HEK293 (cell line): ENCODE data around the gene ATP6V0C.

Source experiments
- CTCF ChIA-PET: fragments of 350-600 bp; formaldehyde crosslinking; extraction: SDS; loops from one replicate; lab custom pipeline; 2021; ENCODE audit warnings: antibody characterized with exemption; lab: Yijun Ruan, JAX
- POLR2A ChIA-PET: fragments of 300-600 bp; formaldehyde crosslinking; extraction: SDS; loops from one replicate; lab custom pipeline; 2020; ENCODE audit warnings: antibody characterized with exemption, inconsistent platforms; lab: Yijun Ruan, JAX
- H3K27ac ChIP-seq: fragments of 200-500 bp; sonication (Bioruptor generic); 2 replicates; pipeline ENCODE4 v1.5.1; 2014; ENCODE audit warnings: low read depth, low read length, control low read depth, inconsistent platforms; ENCODE audit errors: extremely low read depth
- H3K36me3 ChIP-seq, 2 experiments: fragments of 200-500 bp in 1 of 2; sonication (Bioruptor generic) in 1 of 2; 1 replicate in 1 of 2; 2 replicates in 1 of 2; pipeline ENCODE4 v1.5.1; 2014 to 2017; ENCODE audit warnings: inconsistent platforms in 2 of 2, low read length in 2 of 2; ENCODE audit not compliant: control insufficient read depth in 2 of 2, insufficient read depth in 1 of 2
- H3K4me1 ChIP-seq: fragments of 200-500 bp; sonication (Bioruptor generic); 2 replicates; pipeline ENCODE4 v1.5.1; 2014; ENCODE audit warnings: mild to moderate bottlenecking, low read length, inconsistent platforms; ENCODE audit not compliant: control insufficient read depth, insufficient read depth
- H3K4me3 ChIP-seq: 2 replicates; pipeline ENCODE4 v1.5.1; 2011; ENCODE audit warnings: low read depth, mild to moderate bottlenecking, control low read depth, low read length, moderate library complexity
- H3K9me3 ChIP-seq: fragments of 200-500 bp; sonication (Bioruptor generic); 2 replicates; pipeline ENCODE4 v1.5.1; 2014; ENCODE audit warnings: low read depth, low read length, inconsistent platforms; ENCODE audit not compliant: control insufficient read depth, insufficient read depth
- BCL11A ChIP-seq: fragments of 450-650 bp; formaldehyde crosslinking; IDR thresholded peaks from 2 replicates; pipeline ENCODE4 v1.5.1; 2016; ENCODE audit warnings: low read depth, missing biosample characterization, missing genetic modification characterization
- HOXD13 ChIP-seq: sonication (generic); formaldehyde crosslinking; IDR thresholded peaks from 2 replicates; pipeline ENCODE4 v1.8.0; 2022; ENCODE audit warnings: missing genetic modification reagents, borderline replicate concordance
- IKZF3 ChIP-seq: fragments of 450-650 bp; IDR thresholded peaks from 2 replicates; pipeline ENCODE4 v1.5.0; 2018; ENCODE audit warnings: missing biosample characterization, mild to moderate bottlenecking, missing genetic modification characterization, moderate library complexity
- KLF7 ChIP-seq: fragments of 450-650 bp; formaldehyde crosslinking; IDR thresholded peaks from 2 replicates; pipeline ENCODE4 v1.5.1; 2016; ENCODE audit warnings: missing biosample characterization, missing genetic modification characterization, borderline replicate concordance
- KLF9 ChIP-seq: fragments of 450-650 bp; formaldehyde crosslinking; IDR thresholded peaks from 2 replicates; pipeline ENCODE4 v1.5.1; 2016; ENCODE audit warnings: missing biosample characterization, missing genetic modification characterization, low read depth
- SALL2 ChIP-seq: fragments of 450-650 bp; formaldehyde crosslinking; IDR thresholded peaks from 2 replicates; pipeline ENCODE4 v1.5.0; 2017; ENCODE audit warnings: missing biosample characterization, mild to moderate bottlenecking, missing genetic modification characterization, borderline replicate concordance
- SCRT1 ChIP-seq: fragments of 450-650 bp; formaldehyde crosslinking; IDR thresholded peaks from 2 replicates; pipeline ENCODE4 v1.5.1; 2016; ENCODE audit warnings: missing biosample characterization, missing genetic modification characterization, borderline replicate concordance
- SETDB1 ChIP-seq: IDR thresholded peaks from one replicate; pipeline ENCODE4 v1.6.1; 2017; ENCODE audit warnings: mild to moderate bottlenecking, low read length, moderate library complexity, mixed read lengths; ENCODE audit not compliant: insufficient read length
- SP3 ChIP-seq: fragments of 450-650 bp; formaldehyde crosslinking; IDR thresholded peaks from 2 replicates; pipeline ENCODE4 v1.5.1; 2016; ENCODE audit warnings: missing biosample characterization, missing genetic modification characterization
- SP7 ChIP-seq: fragments of 450-650 bp; formaldehyde crosslinking; IDR thresholded peaks from 2 replicates; pipeline ENCODE4 v1.5.1; 2016; ENCODE audit warnings: missing biosample characterization, missing genetic modification characterization
- YY2 ChIP-seq: fragments of 450-650 bp; formaldehyde crosslinking; IDR thresholded peaks from 2 replicates; pipeline ENCODE4 v1.5.1; 2016; ENCODE audit warnings: missing biosample characterization, missing genetic modification characterization
- ZBTB17 ChIP-seq: fragments of 450-650 bp; formaldehyde crosslinking; IDR thresholded peaks from 2 replicates; pipeline ENCODE4 v1.5.1; 2016; ENCODE audit warnings: missing biosample characterization, missing genetic modification characterization
- ZBTB48 ChIP-seq: fragments of 450-650 bp; formaldehyde crosslinking; IDR thresholded peaks from 2 replicates; pipeline ENCODE4 v1.5.1; 2016; ENCODE audit warnings: missing biosample characterization, missing genetic modification characterization
- ZFP3 ChIP-seq: fragments of 450-650 bp; formaldehyde crosslinking; IDR thresholded peaks from 2 replicates; pipeline ENCODE4 v1.5.1; 2016; ENCODE audit warnings: low read depth, missing biosample characterization, missing genetic modification characterization
- ZFP69B ChIP-seq: fragments of 450-650 bp; formaldehyde crosslinking; IDR thresholded peaks from 2 replicates; pipeline ENCODE4 v1.5.1; 2016; ENCODE audit warnings: missing biosample characterization, missing genetic modification characterization
- ZIC2 ChIP-seq: fragments of 450-650 bp; formaldehyde crosslinking; IDR thresholded peaks from 2 replicates; pipeline ENCODE4 v1.5.1; 2016; ENCODE audit warnings: missing biosample characterization, missing genetic modification characterization
- ZNF114 ChIP-seq: fragments of 450-650 bp; formaldehyde crosslinking; IDR thresholded peaks from 2 replicates; pipeline ENCODE4 v1.5.0; 2017; ENCODE audit warnings: missing biosample characterization, missing genetic modification characterization
- ZNF140 ChIP-seq: fragments of 450-650 bp; formaldehyde crosslinking; IDR thresholded peaks from 2 replicates; pipeline ENCODE4 v1.5.1; 2016; ENCODE audit warnings: missing biosample characterization, missing genetic modification characterization
- ZNF354C ChIP-seq: fragments of 450-650 bp; formaldehyde crosslinking; IDR thresholded peaks from 2 replicates; pipeline ENCODE4 v1.5.1; 2016; ENCODE audit warnings: missing biosample characterization, missing genetic modification characterization, low read depth, borderline replicate concordance
- ZNF366 ChIP-seq: fragments of 450-650 bp; formaldehyde crosslinking; conservative IDR thresholded peaks from 2 replicates; pipeline ENCODE4 v1.5.1; 2016; ENCODE audit warnings: missing biosample characterization, missing genetic modification characterization
- ZNF391 ChIP-seq: fragments of 450-650 bp; formaldehyde crosslinking; IDR thresholded peaks from 2 replicates; pipeline ENCODE4 v1.5.1; 2016; ENCODE audit warnings: low read depth, missing biosample characterization, missing genetic modification characterization, borderline replicate concordance
- ZNF394 ChIP-seq: fragments of 450-650 bp; formaldehyde crosslinking; IDR thresholded peaks from 2 replicates; pipeline ENCODE4 v1.5.1; 2016; ENCODE audit warnings: missing biosample characterization, missing genetic modification characterization, mild to moderate bottlenecking, moderate library complexity, borderline replicate concordance
- ZNF404 ChIP-seq: fragments of 450-650 bp; formaldehyde crosslinking; IDR thresholded peaks from 2 replicates; pipeline ENCODE4 v1.5.1; 2017; ENCODE audit warnings: missing biosample characterization, missing genetic modification characterization
- ZNF473 ChIP-seq: fragments of 450-650 bp; formaldehyde crosslinking; IDR thresholded peaks from 2 replicates; pipeline ENCODE4 v1.5.1; 2017; ENCODE audit warnings: missing biosample characterization, missing genetic modification characterization
- ZNF521 ChIP-seq: fragments of 450-650 bp; formaldehyde crosslinking; IDR thresholded peaks from 2 replicates; pipeline ENCODE4 v1.5.1; 2017; ENCODE audit warnings: missing biosample characterization, mild to moderate bottlenecking, missing genetic modification characterization
- ZNF600 ChIP-seq: fragments of 450-650 bp; formaldehyde crosslinking; IDR thresholded peaks from 2 replicates; pipeline ENCODE4 v1.5.1; 2016; ENCODE audit warnings: missing biosample characterization, missing genetic modification characterization
- ZNF621 ChIP-seq: fragments of 450-650 bp; formaldehyde crosslinking; IDR thresholded peaks from 2 replicates; pipeline ENCODE4 v1.5.1; 2017; ENCODE audit warnings: missing biosample characterization, missing genetic modification characterization
- ZNF677 ChIP-seq: fragments of 450-650 bp; IDR thresholded peaks from 2 replicates; pipeline ENCODE4 v1.5.0; 2018; ENCODE audit warnings: missing biosample characterization, mild to moderate bottlenecking, missing genetic modification characterization, moderate library complexity
- ZNF707 ChIP-seq: fragments of 450-650 bp; formaldehyde crosslinking; IDR thresholded peaks from 2 replicates; pipeline ENCODE4 v1.5.1; 2016; ENCODE audit warnings: missing biosample characterization, missing genetic modification characterization
- ZNF776 ChIP-seq: fragments of 450-650 bp; formaldehyde crosslinking; IDR thresholded peaks from 2 replicates; pipeline ENCODE4 v1.5.0; 2017; ENCODE audit warnings: missing biosample characterization, missing genetic modification characterization, borderline replicate concordance
- ZNF792 ChIP-seq: fragments of 450-650 bp; formaldehyde crosslinking; IDR thresholded peaks from 2 replicates; pipeline ENCODE4 v1.5.1; 2016; ENCODE audit warnings: missing biosample characterization, missing genetic modification characterization
- ZNF830 ChIP-seq: fragments of 450-650 bp; IDR thresholded peaks from 2 replicates; pipeline ENCODE4 v1.5.0; 2018; ENCODE audit warnings: missing biosample characterization, missing genetic modification characterization, low read depth, mild to moderate bottlenecking, moderate library complexity
- TF ChIP-seq, protein P1 (sequence below): fragments of 450-650 bp; formaldehyde crosslinking; IDR thresholded peaks from 2 replicates; pipeline ENCODE4 v1.5.1; 2016; ENCODE audit warnings: missing biosample characterization, missing genetic modification characterization
- TF ChIP-seq, protein P2 (sequence below): fragments of 450-650 bp; formaldehyde crosslinking; IDR thresholded peaks from 2 replicates; pipeline ENCODE4 v1.5.1; 2016; ENCODE audit warnings: missing biosample characterization, missing genetic modification characterization
- TF ChIP-seq, protein P3 (sequence below): fragments of 450-650 bp; formaldehyde crosslinking; IDR thresholded peaks from 2 replicates; pipeline ENCODE4; 2016; ENCODE audit warnings: missing biosample characterization, missing genetic modification characterization
- TF ChIP-seq, protein P4 (sequence below): fragments of 450-650 bp; formaldehyde crosslinking; IDR thresholded peaks from 2 replicates; pipeline ENCODE4 v1.5.1; 2016; ENCODE audit warnings: missing biosample characterization, missing genetic modification characterization

Gene ATP6V0C

DNA sequence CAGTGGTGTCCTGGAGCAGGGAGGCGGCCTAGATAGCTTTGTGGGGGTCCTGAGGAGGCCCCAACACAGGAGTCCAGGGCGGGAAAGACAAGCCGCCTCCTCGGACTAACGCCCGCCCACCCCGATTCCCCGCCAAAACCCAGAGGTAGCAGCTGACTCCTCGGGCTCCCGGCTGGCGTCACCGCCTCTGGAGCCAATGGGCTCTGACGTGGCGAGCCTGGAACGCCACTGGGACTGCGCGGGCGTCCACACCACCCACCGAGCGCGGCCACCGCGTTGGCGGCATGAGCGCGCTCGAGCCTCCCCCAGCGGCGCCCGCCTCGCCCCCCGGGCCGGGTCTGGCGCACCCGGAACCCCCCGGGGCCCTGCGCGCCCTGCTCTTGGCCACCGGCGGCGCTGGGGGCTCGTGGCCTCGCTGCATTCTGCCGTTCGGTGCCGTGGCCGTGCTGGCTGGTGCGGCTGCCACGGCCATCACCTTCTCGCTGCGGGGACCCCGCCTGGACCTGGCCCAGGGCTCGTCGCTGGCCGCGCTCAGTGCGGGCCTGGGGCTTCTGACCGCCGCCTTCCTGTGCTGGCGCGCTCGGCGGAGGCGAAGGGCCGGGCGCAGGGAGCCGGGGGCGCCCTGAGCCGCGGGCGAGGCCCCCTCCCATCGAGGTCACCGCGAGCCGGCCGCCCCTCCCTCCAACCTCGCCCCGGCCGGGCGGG lies 46.1 kb upstream of the ATP6V0C start:
- Histone ChIP-seq H3K36me3 (peaks cover 0 to 13% of the 10 kb centered on the region in 2 experiments; a peak in 1 of 3 replicates), H3K4me1 (peaks cover 27% of the 10 kb centered on the region), H3K27ac (peak overlapping the region; percentile 85), H3K4me3 (peak overlapping the region; percentile 37), H3K9me3 (no peaks in the 10 kb centered on the region)
- ChIA-PET CTCF (interaction anchor here (0.6 kb wide), 1 partner anchor 32 kb away, joined by 3 read pairs; no protein-coding TSS in a partner anchor), POLR2A (interaction anchor here (0.6 to 3.2 kb wide), 8 partner anchors 8 to 263 kb away, joined by 3 to 34 read pairs (median 4); partner anchors contain the start of genes ATP6V0C and TEDC2)
- peak; percentile 64; the same call in 1 of the 2 replicates for TF ChIP-seq ZNF677 (tag by site-specific recombination)
- no peak for TF ChIP-seq ZNF140 (tag by site-specific recombination)
- TF ChIP-seq, protein P1, sequence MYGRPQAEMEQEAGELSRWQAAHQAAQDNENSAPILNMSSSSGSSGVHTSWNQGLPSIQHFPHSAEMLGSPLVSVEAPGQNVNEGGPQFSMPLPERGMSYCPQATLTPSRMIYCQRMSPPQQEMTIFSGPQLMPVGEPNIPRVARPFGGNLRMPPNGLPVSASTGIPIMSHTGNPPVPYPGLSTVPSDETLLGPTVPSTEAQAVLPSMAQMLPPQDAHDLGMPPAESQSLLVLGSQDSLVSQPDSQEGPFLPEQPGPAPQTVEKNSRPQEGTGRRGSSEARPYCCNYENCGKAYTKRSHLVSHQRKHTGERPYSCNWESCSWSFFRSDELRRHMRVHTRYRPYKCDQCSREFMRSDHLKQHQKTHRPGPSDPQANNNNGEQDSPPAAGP, result peak; percentile 67; the same call in 1 of the 2 replicates
- TF ChIP-seq ZNF114 (tag by site-specific recombination), result no peak
- TF ChIP-seq IKZF3 (tag by site-specific recombination), result peak; percentile 93
- TF ChIP-seq ZNF354C, result no peak
- peak; percentile 11; the same call in 1 of the 2 replicates for TF ChIP-seq ZFP69B (tag by site-specific recombination)
- no peak for TF ChIP-seq ZBTB48 (tag by site-specific recombination)
- TF ChIP-seq ZNF473 (tag by site-specific recombination), result no peak
- peak; percentile 14; the same call in 1 of the 2 replicates for TF ChIP-seq ZNF394
- TF ChIP-seq ZNF404 (tag by site-specific recombination), result no peak
- TF ChIP-seq ZNF830 (tag by site-specific recombination), result no peak
- TF ChIP-seq SCRT1 (tag by site-specific recombination), result no peak
- TF ChIP-seq, protein P2, sequence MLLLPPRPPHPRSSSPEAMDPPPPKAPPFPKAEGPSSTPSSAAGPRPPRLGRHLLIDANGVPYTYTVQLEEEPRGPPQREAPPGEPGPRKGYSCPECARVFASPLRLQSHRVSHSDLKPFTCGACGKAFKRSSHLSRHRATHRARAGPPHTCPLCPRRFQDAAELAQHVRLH (tag by site-specific recombination), result peak; percentile 21; the same call in 1 of the 2 replicates
- TF ChIP-seq ZNF621, result no peak
- TF ChIP-seq BCL11A (tag by site-specific recombination), result no peak
- TF ChIP-seq KLF7, result no peak
- TF ChIP-seq ZNF366 (tag by site-specific recombination), result no peak
- TF ChIP-seq, protein P3, sequence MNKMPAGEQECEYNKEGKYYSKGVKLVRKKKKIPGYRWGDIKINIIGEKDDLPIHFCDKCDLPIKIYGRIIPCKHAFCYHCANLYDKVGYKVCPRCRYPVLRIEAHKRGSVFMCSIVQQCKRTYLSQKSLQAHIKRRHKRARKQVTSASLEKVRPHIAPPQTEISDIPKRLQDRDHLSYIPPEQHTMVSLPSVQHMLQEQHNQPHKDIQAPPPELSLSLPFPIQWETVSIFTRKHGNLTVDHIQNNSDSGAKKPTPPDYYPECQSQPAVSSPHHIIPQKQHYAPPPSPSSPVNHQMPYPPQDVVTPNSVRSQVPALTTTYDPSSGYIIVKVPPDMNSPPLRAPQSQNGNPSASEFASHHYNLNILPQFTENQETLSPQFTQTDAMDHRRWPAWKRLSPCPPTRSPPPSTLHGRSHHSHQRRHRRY (tag by site-specific recombination), result no peak
- no peak for TF ChIP-seq SALL2
- TF ChIP-seq ZNF391 (tag by site-specific recombination), result no peak
- no peak for TF ChIP-seq HOXD13 (CRISPR knock-in tag)
- TF ChIP-seq ZNF776 (tag by site-specific recombination), result no peak
- TF ChIP-seq SETDB1, result no peak
- no peak for TF ChIP-seq ZBTB17 (tag by site-specific recombination)
- no peak for TF ChIP-seq ZNF600
- no peak for TF ChIP-seq ZNF521 (tag by site-specific recombination)
- peak; percentile 80 for TF ChIP-seq SP3
- no peak for TF ChIP-seq ZNF707 (tag by site-specific recombination)
- no peak for TF ChIP-seq ZFP3 (tag by site-specific recombination)
- TF ChIP-seq ZIC2 (tag by site-specific recombination), result peak; percentile 73
- TF ChIP-seq SP7 (tag by site-specific recombination), result peak; percentile 39; the same call in 1 of the 2 replicates
- peak; percentile 30; the same call in 1 of the 2 replicates for TF ChIP-seq KLF9 (tag by site-specific recombination)
- TF ChIP-seq, protein P4, sequence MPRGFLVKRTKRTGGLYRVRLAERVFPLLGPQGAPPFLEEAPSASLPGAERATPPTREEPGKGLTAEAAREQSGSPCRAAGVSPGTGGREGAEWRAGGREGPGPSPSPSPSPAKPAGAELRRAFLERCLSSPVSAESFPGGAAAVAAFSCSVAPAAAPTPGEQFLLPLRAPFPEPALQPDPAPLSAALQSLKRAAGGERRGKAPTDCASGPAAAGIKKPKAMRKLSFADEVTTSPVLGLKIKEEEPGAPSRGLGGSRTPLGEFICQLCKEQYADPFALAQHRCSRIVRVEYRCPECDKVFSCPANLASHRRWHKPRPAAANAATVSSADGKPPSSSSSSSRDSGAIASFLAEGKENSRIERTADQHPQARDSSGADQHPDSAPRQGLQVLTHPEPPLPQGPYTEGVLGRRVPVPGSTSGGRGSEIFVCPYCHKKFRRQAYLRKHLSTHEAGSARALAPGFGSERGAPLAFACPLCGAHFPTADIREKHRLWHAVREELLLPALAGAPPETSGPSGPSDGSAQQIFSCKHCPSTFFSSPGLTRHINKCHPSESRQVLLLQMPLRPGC (tag by site-specific recombination), result 0 out of 2 replicates have a peak, but pooled peaks have one; percentile 29
- TF ChIP-seq YY2 (tag by site-specific recombination), result no peak
- TF ChIP-seq ZNF792 (tag by site-specific recombination), result no peak
